ENCODE results near the gene PAPSS2. TPM values are rescaled to one million over a fixed set of nuclear protein-coding genes. Genes with fewer than 3 reads are reported as not detected.

PAPSS2 gene
- total and polyA plus RNA-seq, 9 donors = 18.0 to 102 (median 42.5) TPM

DNA sequence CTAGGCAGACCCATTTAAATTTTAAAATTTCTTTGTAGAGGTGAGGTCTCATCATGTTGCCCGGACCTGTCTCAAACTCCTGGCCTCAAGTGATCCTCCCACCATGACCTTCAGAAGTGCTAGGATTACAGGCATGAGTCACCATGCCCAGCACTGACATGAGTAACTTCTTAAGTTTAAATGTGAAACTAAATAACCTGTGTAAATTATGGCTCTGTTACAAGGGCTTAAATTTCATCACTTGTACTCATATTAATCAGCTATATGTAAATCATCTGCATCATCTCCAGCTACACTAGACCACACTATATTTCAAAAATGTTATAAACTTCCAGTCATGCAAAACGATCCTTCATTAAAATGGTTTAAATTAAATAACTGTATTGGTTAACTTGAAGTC lies 102.2 kb downstream of the PAPSS2 start:
- no peaks in the 10 kb centered on the region for H3K27me3 ChIP-seq
- H3K9me3 ChIP-seq = no peaks in the 10 kb centered on the region
- no peak for DNase-seq
- intact Hi-C loops (cut with DNase I) = no loop called here
- no peaks in the 10 kb centered on the region for H3K36me3 ChIP-seq
- 49 to 69% (median 60%) methylated on average over 2 of the region's 2 CpGs for WGBS, 3 donors
- TF ChIP-seq, protein P1, sequence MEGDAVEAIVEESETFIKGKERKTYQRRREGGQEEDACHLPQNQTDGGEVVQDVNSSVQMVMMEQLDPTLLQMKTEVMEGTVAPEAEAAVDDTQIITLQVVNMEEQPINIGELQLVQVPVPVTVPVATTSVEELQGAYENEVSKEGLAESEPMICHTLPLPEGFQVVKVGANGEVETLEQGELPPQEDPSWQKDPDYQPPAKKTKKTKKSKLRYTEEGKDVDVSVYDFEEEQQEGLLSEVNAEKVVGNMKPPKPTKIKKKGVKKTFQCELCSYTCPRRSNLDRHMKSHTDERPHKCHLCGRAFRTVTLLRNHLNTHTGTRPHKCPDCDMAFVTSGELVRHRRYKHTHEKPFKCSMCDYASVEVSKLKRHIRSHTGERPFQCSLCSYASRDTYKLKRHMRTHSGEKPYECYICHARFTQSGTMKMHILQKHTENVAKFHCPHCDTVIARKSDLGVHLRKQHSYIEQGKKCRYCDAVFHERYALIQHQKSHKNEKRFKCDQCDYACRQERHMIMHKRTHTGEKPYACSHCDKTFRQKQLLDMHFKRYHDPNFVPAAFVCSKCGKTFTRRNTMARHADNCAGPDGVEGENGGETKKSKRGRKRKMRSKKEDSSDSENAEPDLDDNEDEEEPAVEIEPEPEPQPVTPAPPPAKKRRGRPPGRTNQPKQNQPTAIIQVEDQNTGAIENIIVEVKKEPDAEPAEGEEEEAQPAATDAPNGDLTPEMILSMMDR (IDR thresholded peaks at IDR 0.05) = no peak
- TF ChIP-seq EP300 (IDR thresholded peaks at IDR 0.05) = no peak
- no peak for TF ChIP-seq POLR2A (IDR thresholded peaks at IDR 0.05)
- no peak overlapping the region for H3K4me3 ChIP-seq
- H3K27ac ChIP-seq = no peak overlapping the region
- no peaks in the 10 kb centered on the region for H3K4me1 ChIP-seq (ENCODE audit: insufficient read depth)

DNA sequence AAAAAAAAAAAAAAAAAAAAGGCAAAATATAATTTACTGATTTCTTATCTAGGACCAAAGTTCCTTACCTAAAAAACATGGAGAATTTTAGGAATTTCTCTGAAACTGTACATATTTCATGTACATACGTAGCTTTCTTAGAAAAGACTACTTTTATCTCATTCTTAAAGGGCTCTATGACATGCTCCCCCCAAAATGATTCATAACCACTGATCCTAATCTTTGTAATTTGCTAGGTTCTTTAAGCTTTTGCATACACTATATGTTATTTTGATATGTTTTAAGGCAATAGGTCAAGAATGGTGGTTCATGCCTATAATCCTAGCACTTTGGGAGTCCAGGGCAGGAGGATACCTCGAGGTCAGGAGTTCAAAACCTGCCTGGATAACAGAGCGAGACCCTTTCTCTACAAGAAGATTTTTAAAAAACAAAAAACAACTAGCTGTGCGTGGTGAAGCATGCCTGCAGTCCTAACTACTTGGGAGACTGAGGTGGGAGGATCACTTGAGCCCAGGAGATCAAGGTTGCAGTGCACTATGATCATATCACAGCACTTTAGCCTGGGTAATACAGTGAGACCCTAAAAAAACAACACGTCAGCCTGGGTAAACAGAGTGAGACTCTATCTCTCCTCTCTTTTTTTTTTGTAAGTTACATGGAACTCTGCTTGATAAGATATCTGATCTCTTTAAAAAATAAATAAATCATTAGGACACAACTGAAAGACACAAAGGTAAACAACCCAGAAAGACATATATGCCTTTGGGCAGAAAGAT lies 103.6 kb downstream of the PAPSS2 start:
- no peak for DNase-seq
- Histone ChIP-seq H3K4me3 (no peak overlapping the region), H3K4me1 (ENCODE audit: insufficient read depth) (no peaks in the 10 kb centered on the region), H3K36me3 (no peaks in the 10 kb centered on the region), H3K27me3 (no peaks in the 10 kb centered on the region), H3K9me3 (no peaks in the 10 kb centered on the region), H3K27ac (no peak overlapping the region)
- 83 to 89% (median 88%) methylated on average over 5 of the region's 5 CpGs for WGBS, 3 donors
- TF ChIP-seq EP300 (IDR thresholded peaks at IDR 0.05) = no peak
- TF ChIP-seq, protein P1 (IDR thresholded peaks at IDR 0.05) = no peak
- TF ChIP-seq POLR2A (IDR thresholded peaks at IDR 0.05) = no peak
- intact Hi-C loops (cut with DNase I) = no loop called here

DNA sequence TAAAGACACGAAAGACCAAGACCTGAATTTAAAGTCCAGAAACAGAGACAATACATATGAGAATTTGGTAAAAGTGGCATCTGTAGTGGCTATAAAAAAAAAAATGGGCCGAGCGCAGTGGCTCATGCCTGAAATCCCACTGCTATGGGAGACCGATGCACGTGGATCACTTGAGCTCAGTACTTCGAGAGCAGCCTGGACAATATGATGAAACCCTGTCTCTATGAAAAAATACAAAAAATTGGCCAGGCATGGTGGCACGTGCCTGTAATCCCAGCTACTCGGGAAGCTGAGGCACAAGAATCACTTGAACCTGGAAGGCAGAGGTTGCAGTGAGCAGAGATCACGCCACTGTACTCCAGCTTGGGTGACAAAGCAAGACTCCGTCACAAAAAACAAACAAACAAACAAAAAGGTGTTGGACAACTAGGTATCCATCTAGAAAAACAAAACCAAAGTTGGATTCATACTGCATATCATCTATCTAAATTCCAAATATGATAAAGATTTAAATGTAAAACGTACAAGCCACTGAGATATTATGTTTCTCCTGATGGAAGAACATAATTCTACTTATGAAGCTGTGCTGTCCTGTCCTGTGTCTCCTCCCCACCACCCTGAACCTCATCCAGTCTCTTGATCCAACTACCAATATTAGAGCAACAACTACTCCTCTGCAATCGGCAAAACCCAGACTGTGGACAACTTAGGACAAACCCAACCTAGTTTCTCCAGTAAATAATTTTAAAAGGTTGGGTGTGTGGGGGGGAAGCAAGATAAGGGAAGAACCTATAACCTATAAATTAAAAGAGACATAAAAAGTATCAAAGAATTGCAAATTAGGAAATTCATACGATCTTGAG lies 104.6 kb downstream of the PAPSS2 start:
- Histone ChIP-seq H3K27me3 (no peaks in the 10 kb centered on the region), H3K4me1 (ENCODE audit: insufficient read depth) (no peaks in the 10 kb centered on the region), H3K9me3 (no peaks in the 10 kb centered on the region), H3K27ac (no peak overlapping the region), H3K4me3 (no peak overlapping the region), H3K36me3 (no peaks in the 10 kb centered on the region)
- 87 to 91% (median 89%) methylated on average over 13 of the region's 13 CpGs for WGBS, 3 donors
- no peak for DNase-seq
- TF ChIP-seq POLR2A (IDR thresholded peaks at IDR 0.05) (no peak), EP300 (IDR thresholded peaks at IDR 0.05) (no peak)
- TF ChIP-seq, protein P1 (IDR thresholded peaks at IDR 0.05) = no peak
- intact Hi-C loops (cut with DNase I) = no loop called here

DNA sequence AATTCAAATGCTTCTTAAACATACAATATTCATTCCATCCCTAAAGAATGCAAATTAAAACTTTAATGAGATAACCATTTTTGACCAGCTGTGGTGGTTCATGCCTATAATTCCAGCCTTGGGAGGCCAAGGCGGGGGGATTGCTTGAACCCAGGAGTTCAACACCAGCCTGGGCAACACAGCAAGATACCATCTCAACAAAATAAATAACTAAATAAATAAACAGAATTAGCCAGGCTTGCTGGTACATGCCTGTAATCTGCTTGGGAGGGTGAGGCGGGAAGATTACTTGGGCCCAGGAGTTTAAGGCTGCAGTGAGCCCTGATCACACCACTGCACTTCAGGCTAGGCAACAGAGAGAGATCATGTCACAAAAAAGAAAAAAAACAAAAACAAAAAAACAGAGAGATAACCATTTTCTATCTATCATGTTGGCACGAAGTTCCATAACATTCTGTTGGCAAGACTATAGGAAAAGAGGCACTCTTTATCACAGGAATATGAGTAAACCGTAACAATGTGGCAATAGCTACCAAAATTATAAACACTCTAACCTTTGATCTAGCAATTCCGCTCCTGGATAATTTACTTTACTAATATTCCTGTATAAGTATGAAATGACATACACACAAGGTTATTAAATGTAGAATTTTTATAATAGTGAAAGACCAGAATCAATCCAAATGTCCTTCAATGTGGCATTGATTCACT lies 106.1 kb downstream of the PAPSS2 start:
- intact Hi-C loops (cut with DNase I) = no loop called here
- TF ChIP-seq, protein P1 (IDR thresholded peaks at IDR 0.05) = no peak
- no peak for TF ChIP-seq POLR2A (IDR thresholded peaks at IDR 0.05)
- TF ChIP-seq EP300 (IDR thresholded peaks at IDR 0.05) = no peak
- no peaks in the 10 kb centered on the region for H3K36me3 ChIP-seq
- DNase-seq = no peak
- no peaks in the 10 kb centered on the region for H3K4me1 ChIP-seq (ENCODE audit: insufficient read depth)
- no peaks in the 10 kb centered on the region for H3K9me3 ChIP-seq
- no peaks in the 10 kb centered on the region for H3K27me3 ChIP-seq
- no peak overlapping the region for H3K27ac ChIP-seq
- WGBS, 3 donors = 84 to 96% (median 86%) methylated on average over 5 of the region's 5 CpGs
- no peak overlapping the region for H3K4me3 ChIP-seq

Measured in ovary (tissue), 9 donors.